GM18861 (cell line): ENCODE measurements around the gene CAMK1D.
"Not testable (repeated sequence)": the region's sequence is repeated elsewhere in the genome, so short reads cannot be mapped to it uniquely, and the experiment has no call there.

Experiments
- ATAC-seq: cut with Tn5 transposase; IDR thresholded peaks from one replicate; pipeline ENCODE4 v1.9.1; 2021; ENCODE audit not compliant: unreplicated experiment

CAMK1D gene

GRCh38 chr10:12423896-12424295, 74.5 kb downstream of the CAMK1D start:
- ATAC-seq: no peak

GRCh38 chr10:12427276-12427675, 77.9 kb downstream of the CAMK1D start:
- no peak for ATAC-seq

GRCh38 chr10:12428447-12429135, 79.2 kb downstream of the CAMK1D start:
- no peak for ATAC-seq

GRCh38 chr10:12430406-12430982, 81.1 kb downstream of the CAMK1D start:
- no peak for ATAC-seq

- ATAC-seq: no peak
These were observed 82.1 kb downstream of the CAMK1D start for GRCh38 chr10:12431151-12432101.

GRCh38 chr10:12432402-12433189, 83.2 kb downstream of the CAMK1D start:
- ATAC-seq: no peak

- ATAC-seq: no peak
These were observed 84.9 kb downstream of the CAMK1D start for GRCh38 chr10:12434277-12434676.

- ATAC-seq: not testable (repeated sequence)
These were observed 85.3 kb downstream of the CAMK1D start for GRCh38 chr10:12434677-12435076.

GRCh38 chr10:12435348-12435747, 86.0 kb downstream of the CAMK1D start:
- ATAC-seq: no peak

GRCh38 chr10:12438919-12439692, 89.8 kb downstream of the CAMK1D start:
- no peak for ATAC-seq

- not testable (repeated sequence) for ATAC-seq
These were observed 90.4 kb downstream of the CAMK1D start for GRCh38 chr10:12439767-12440166.

- ATAC-seq: no peak
These were observed 93.7 kb downstream of the CAMK1D start for GRCh38 chr10:12443026-12443425.

- ATAC-seq: no peak
These were observed 95.8 kb downstream of the CAMK1D start for GRCh38 chr10:12444981-12445700.

- no peak for ATAC-seq
These were observed 96.5 kb downstream of the CAMK1D start for GRCh38 chr10:12445701-12446334.

GRCh38 chr10:12448340-12448728, 99.0 kb downstream of the CAMK1D start:
- ATAC-seq: no peak

GRCh38 chr10:12448729-12449391, 99.5 kb downstream of the CAMK1D start:
- ATAC-seq: peak; percentile 71

- ATAC-seq: no peak
These were observed 106.0 kb downstream of the CAMK1D start for GRCh38 chr10:12455318-12455717.

- ATAC-seq: no peak
These were observed 106.4 kb downstream of the CAMK1D start for GRCh38 chr10:12455766-12456165.

- no peak for ATAC-seq
These were observed 110.0 kb downstream of the CAMK1D start for GRCh38 chr10:12459340-12459739.
